Epithelial cell of proximal tubule (primary cell): Measurements from ENCODE around the gene PLD1. TPM values are rescaled to one million over a fixed set of nuclear protein-coding genes. Genes with fewer than 3 reads are reported as not detected.
A peak's percentile ranks its signal among the peaks of the same experiment; 100 is the strongest.

Experiments used
- DNase-seq: peaks from one replicate; pipeline ENCODE4 v3.0.0-alpha.2; 2011; ENCODE audit warnings: low read depth
- H3K4me3 ChIP-seq: 2 replicates; pipeline ENCODE4 v1.5.1; 2011; ENCODE audit warnings: low read depth, mild to moderate bottlenecking, low read length
- CTCF ChIP-seq: conservative IDR thresholded peaks from 2 replicates; pipeline ENCODE4 v1.5.1; 2012; ENCODE audit warnings: low read depth, mild to moderate bottlenecking, low read length
- total RNA-seq: library from RNA; depleted of rRNA; stranded (reverse); fragments of >200 nt; gene quantifications from 2 replicates; pipeline ENCODE4 v1.2.3, GENCODE V29; 2015

The PLD1 gene
- total RNA-seq, 1 donor from 2014 or later, result 5.1 TPM

GRCh38 chr3:171837698-171838097 is 27.4 kb upstream of the PLD1 start:
- no peak for DNase-seq
- no peak for TF ChIP-seq CTCF
- H3K4me3 ChIP-seq, result no peak overlapping the region

- no peak for TF ChIP-seq CTCF
- no peak overlapping the region for H3K4me3 ChIP-seq
- no peak for DNase-seq
Measured at GRCh38 chr3:171836855-171837254, 26.6 kb upstream of the PLD1 start.

GRCh38 chr3:171835613-171836012 is 25.3 kb upstream of the PLD1 start:
- no peak overlapping the region for H3K4me3 ChIP-seq
- DNase-seq, result no peak

GRCh38 chr3:171835116-171835515 is 24.8 kb upstream of the PLD1 start:
- H3K4me3 ChIP-seq, result no peak overlapping the region
- no peak for DNase-seq
- no peak for TF ChIP-seq CTCF

More at GRCh38 chr3:171835613-171836012, 25.3 kb upstream of the PLD1 start:
- no peak for TF ChIP-seq CTCF

- TF ChIP-seq CTCF, result no peak
- DNase-seq, result no peak
- no peak overlapping the region for H3K4me3 ChIP-seq
Measured at GRCh38 chr3:171834461-171834801, 24.1 kb upstream of the PLD1 start.

- no peak overlapping the region for H3K4me3 ChIP-seq
- TF ChIP-seq CTCF, result peak; percentile 62
- DNase-seq, result no peak
Measured at GRCh38 chr3:171833789-171834460, 23.6 kb upstream of the PLD1 start.

- no peak for DNase-seq
- no peak for TF ChIP-seq CTCF
- H3K4me3 ChIP-seq, result no peak overlapping the region
Measured at GRCh38 chr3:171832989-171833388, 22.7 kb upstream of the PLD1 start.
